Rectal smooth muscle tissue (tissue), 1 donor: ENCODE data around the gene GRID1.

Experiments
- H3K27ac ChIP-seq: one replicate; pipeline ENCODE4 v1.7.0; 2013; ENCODE audit warnings: low read depth, low read length, inconsistent platforms
- H3K27me3 ChIP-seq: one replicate; pipeline ENCODE4 v1.7.0; 2013; ENCODE audit warnings: low read length; ENCODE audit not compliant: control insufficient read depth, insufficient read depth
- H3K36me3 ChIP-seq: one replicate; pipeline ENCODE4 v1.7.0; 2013; ENCODE audit warnings: low read length; ENCODE audit not compliant: control insufficient read depth, insufficient read depth
- H3K4me1 ChIP-seq: one replicate; pipeline ENCODE4 v1.7.0; 2013; ENCODE audit warnings: low read length; ENCODE audit not compliant: control insufficient read depth, insufficient read depth
- H3K4me3 ChIP-seq: one replicate; pipeline ENCODE4 v1.7.0; 2013; ENCODE audit warnings: low read length
- H3K9ac ChIP-seq: one replicate; pipeline ENCODE4 v1.7.0; 2013; ENCODE audit warnings: low read length

Gene GRID1

DNA sequence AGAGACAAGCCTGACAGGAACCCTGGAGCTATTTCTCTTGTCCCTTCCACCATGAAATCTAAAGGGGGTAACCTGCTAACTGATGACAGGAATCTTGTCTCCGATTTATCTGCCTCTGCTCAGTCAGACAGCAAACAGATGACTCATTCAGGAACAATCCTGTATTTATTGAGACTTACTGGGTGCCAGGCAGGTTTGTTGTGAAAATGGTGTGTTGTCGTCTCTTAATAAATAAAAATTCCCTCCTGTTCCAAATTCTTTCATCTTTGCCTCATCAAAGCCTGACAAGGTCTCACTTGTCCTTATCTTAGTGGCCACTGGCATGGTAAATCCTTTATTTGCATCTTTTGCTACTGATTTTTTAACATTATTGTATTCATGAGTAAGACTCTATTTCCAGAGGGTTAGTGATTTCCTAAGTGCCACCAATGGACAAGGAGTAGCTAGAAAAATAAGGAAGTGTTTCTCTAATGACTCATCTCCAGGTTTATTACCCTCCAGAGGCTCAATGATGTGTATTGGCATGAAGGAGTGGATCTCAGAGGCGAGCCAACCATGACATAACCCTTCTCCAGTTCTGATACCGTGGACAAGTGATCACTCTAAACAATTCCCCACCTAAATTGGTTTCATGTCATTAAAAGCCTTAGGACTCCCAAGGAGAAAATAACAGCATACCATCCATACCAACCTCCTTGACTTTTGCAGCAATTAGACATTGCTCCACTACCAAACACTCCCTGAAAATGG, 724.0 kb downstream of the GRID1 start:
- no peak overlapping the region for H3K27ac ChIP-seq
- H3K4me1 ChIP-seq: peaks cover 2% of the 10 kb centered on the region
- H3K36me3 ChIP-seq: no peaks in the 10 kb centered on the region
- H3K27me3 ChIP-seq: no peaks in the 10 kb centered on the region
- H3K9ac ChIP-seq: no peak overlapping the region
- H3K4me3 ChIP-seq: no peak overlapping the region

DNA sequence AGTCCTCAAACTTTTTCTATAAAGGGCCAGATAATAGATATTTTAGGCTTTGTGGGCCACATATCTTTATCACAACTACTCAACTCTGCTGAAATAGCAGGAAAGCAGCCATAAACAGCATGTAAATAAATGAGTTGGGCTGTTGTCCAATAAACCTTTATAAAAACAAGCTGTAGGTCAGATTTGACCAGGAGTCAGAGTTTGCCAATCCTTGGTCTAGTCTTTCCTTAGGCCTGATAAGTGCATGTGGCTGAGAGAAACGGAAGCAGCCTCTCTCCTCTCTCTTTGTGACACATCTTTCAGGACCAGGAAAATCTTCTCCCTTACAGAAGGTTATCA, 724.5 kb downstream of the GRID1 start:
- Histone ChIP-seq H3K27ac (no peak overlapping the region), H3K4me3 (no peak overlapping the region), H3K4me1 (peaks cover 2% of the 10 kb centered on the region), H3K9ac (no peak overlapping the region), H3K36me3 (no peaks in the 10 kb centered on the region), H3K27me3 (no peaks in the 10 kb centered on the region)

DNA sequence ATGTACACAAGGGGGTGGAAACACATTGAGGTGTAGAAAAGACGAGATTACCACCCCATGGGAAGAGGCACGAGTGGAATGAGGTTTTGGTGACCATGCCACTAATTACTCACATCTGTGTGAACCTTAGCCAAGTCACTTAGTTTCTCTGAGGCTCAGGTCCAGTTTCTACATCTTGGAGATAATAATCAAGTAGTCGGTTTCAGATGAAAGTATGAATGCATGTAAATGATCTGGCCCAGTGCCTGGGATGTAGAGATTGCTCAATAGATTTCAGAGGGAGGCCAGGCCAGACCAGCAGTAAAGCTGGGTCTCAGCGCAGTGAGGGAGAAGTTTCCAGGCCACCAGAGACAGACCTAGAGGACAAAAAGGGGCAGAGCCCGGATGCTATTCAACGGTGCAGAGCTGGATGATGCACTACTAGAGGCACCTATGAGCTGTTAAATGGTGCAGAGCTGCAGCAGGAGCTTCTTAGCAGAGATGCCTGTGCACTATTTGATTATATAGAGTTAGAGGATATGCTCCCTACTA, 725.1 kb downstream of the GRID1 start:
- H3K27ac ChIP-seq: no peak overlapping the region
- H3K4me3 ChIP-seq: no peak overlapping the region
- no peaks in the 10 kb centered on the region for H3K36me3 ChIP-seq
- peaks cover 2% of the 10 kb centered on the region for H3K4me1 ChIP-seq
- H3K27me3 ChIP-seq: no peaks in the 10 kb centered on the region
- no peak overlapping the region for H3K9ac ChIP-seq

DNA sequence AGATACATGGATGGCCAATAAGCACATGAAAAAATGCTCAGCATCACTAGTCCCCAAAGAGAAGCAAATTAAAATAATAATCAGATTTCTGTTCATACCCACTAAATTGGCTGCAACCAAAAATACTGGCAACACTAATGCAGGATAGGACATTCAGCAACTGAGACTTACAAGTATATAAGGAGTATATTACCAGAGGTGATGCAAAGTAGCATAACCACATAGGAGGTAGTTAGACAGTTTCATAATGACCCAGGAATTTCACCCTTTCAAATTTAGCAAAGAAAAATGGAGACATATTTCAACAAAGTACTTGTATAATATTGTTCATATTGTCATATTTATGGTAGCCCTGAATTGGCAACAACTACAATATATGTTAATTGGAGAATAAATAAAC, 727.8 kb downstream of the GRID1 start:
- Histone ChIP-seq H3K27me3 (no peaks in the 10 kb centered on the region), H3K9ac (no peak overlapping the region), H3K36me3 (no peaks in the 10 kb centered on the region), H3K4me1 (peaks cover 2% of the 10 kb centered on the region), H3K27ac (no peak overlapping the region), H3K4me3 (no peak overlapping the region)

DNA sequence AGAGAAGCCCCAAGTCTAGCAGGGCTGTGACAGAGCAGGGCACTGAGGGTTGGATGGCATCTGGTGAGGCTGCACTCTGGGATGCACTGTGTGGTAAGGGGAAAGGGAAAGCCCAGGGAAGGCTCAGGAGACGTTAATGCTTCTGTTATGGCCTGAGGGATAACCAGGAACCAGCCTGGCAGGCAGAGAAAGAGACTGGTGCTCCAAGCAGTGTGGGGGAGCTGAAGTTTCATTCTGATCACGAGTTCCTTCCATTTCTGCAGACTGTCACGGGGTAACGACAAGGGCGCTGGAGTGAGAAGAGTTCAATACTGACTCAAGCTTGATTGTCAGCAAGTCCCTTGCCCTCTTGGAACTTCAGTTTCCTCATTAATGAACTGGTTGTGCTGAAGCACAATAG, 730.9 kb downstream of the GRID1 start:
- Histone ChIP-seq H3K27me3 (no peaks in the 10 kb centered on the region), H3K4me1 (no peaks in the 10 kb centered on the region), H3K4me3 (no peak overlapping the region), H3K27ac (no peak overlapping the region), H3K9ac (no peak overlapping the region), H3K36me3 (no peaks in the 10 kb centered on the region)

DNA sequence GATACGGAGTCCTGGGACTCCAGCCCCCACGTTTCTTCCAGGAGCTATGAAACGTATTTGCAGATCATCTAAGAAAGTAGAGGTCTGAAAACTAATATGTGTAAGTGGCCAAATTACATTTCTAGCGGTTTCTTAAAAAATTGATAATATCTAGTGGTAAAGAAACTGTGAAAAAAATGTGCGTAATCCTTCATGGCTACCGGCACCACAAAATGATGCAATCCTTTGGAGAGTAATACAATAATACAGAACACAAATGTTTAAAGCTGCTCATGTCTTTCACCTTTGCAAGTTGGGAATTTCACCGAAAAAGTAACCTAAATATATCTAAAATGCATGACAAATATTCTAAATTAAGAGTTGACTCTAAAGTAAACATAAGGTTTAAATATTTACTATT, 742.1 kb downstream of the GRID1 start:
- Histone ChIP-seq H3K9ac (no peak overlapping the region), H3K36me3 (no peaks in the 10 kb centered on the region), H3K27me3 (no peaks in the 10 kb centered on the region), H3K4me3 (no peak overlapping the region), H3K27ac (no peak overlapping the region), H3K4me1 (no peaks in the 10 kb centered on the region)

DNA sequence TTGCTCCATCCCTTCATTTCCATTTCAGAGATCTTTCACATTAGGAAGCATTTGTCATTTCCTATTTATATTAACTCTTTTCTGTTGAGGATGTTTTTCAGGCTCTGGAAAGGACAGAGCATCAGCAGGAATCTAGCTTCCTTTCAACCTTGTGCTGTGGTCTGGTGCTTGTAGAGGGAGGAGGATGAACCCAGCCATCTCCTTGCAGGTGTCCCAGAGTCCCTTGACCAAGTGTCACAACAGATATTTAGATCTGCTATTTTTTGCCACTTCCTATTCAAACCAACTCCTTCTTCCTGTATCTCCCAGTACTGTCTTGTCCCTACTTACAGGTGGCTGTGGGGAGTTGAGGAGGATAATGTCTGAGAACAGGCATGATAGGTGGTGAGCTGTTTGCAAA, 742.8 kb downstream of the GRID1 start:
- Histone ChIP-seq H3K27ac (no peak overlapping the region), H3K36me3 (no peaks in the 10 kb centered on the region), H3K4me1 (no peaks in the 10 kb centered on the region), H3K4me3 (no peak overlapping the region), H3K27me3 (no peaks in the 10 kb centered on the region), H3K9ac (no peak overlapping the region)

DNA sequence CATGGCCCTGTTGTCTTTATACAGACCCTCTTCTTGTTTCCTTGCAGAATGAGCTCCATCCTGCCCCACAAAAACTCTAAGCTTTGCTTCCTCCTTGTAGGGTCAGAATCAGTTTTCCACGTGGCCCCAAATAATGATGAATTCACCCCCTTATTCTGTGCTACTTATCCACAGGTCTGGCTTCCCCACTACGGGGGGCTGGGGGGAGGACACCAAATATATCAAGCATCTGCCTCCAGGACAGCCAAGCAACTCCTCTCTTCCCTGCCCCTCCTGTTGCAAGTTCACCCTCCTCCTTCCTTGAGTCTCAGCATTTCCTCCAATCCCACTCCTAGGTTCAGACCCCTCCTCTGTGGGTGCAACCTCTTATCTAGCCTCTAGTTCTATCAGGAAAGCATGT, 743.3 kb downstream of the GRID1 start:
- Histone ChIP-seq H3K4me3 (no peak overlapping the region), H3K9ac (no peak overlapping the region), H3K4me1 (no peaks in the 10 kb centered on the region), H3K27ac (no peak overlapping the region), H3K27me3 (no peaks in the 10 kb centered on the region), H3K36me3 (no peaks in the 10 kb centered on the region)

DNA sequence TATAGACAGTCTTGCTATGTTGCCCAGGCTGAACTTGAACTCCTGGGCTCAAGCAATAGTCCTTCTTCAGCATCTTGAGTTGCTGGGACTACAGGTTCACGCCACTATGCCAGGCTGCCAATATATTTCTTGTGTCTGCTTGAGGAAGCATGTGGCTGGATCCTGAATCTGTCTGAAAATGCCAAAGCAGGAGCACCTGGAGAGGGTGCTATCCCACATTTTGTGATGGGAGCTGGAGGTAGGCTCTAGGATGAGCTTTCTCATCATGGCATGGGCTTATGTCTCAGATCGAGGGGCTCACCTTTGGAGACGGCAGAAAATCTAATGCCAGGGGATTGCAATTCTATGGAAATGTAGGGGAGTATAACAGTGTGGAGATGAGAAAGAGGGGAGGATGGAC, 744.2 kb downstream of the GRID1 start:
- Histone ChIP-seq H3K27ac (no peak overlapping the region), H3K4me3 (no peak overlapping the region), H3K9ac (no peak overlapping the region), H3K36me3 (no peaks in the 10 kb centered on the region), H3K27me3 (no peaks in the 10 kb centered on the region), H3K4me1 (no peaks in the 10 kb centered on the region)

DNA sequence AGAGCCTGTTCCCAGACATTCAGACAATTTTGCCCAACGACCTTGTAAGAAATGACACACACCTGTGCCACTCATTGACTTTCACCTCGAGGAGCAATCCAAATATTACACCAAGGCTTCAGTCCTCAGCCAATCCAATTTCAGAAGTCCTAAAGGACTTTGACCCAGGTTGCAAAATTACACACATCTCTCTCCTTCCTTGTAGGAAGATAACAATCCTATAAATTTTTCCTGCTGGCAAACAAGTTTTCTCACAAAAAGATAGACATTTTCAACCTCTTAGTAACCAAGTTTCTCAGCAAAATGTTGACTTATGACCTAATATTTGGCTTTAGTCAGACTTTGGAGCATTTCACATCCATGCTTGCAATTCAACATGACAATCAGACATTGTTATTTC, 745.0 kb downstream of the GRID1 start:
- H3K27me3 ChIP-seq: no peaks in the 10 kb centered on the region
- no peak overlapping the region for H3K27ac ChIP-seq
- H3K9ac ChIP-seq: no peak overlapping the region
- no peaks in the 10 kb centered on the region for H3K36me3 ChIP-seq
- H3K4me3 ChIP-seq: no peak overlapping the region
- H3K4me1 ChIP-seq: no peaks in the 10 kb centered on the region

DNA sequence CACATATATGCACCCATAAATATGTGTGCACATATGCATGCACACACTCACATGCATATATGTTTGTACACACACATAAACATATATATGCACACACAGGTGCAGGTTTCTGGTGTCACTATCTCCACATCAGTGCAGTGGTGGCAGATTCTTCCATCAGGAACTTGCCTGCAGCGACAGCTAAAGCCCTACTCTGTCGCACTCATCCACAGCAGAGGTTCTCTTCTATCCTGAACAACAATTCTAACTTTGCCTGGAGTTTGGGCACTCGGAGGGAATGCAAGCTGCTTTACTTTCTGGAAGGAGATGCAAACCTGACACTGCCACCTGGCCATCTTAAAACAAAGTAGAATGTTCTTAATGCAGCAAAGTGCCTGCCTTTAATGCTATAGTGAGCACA, 745.8 kb downstream of the GRID1 start:
- H3K4me1 ChIP-seq: no peaks in the 10 kb centered on the region
- no peak overlapping the region for H3K4me3 ChIP-seq
- no peak overlapping the region for H3K9ac ChIP-seq
- no peaks in the 10 kb centered on the region for H3K36me3 ChIP-seq
- H3K27ac ChIP-seq: no peak overlapping the region
- H3K27me3 ChIP-seq: no peaks in the 10 kb centered on the region

DNA sequence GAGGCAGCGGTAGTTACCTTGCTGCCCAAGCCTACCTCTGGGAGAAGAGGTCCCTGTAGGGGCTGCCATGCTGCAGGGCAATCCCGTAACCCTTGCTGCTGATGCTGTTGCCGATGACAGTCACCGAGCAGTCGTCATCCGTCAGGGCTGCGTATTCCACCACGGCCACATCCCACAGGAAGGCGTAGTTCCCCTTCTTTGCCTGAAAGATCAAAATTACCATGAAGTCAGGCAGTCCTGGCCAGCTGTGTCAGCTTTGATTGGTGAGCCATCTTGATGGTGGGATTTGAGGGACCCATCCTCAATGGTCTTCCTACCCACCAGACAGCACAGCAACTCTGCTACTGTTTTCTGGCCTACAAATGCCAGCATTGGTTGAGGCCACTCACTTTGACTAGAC, 746.8 kb downstream of the GRID1 start:
- no peaks in the 10 kb centered on the region for H3K36me3 ChIP-seq
- H3K4me1 ChIP-seq: no peaks in the 10 kb centered on the region
- H3K27ac ChIP-seq: no peak overlapping the region
- H3K27me3 ChIP-seq: no peaks in the 10 kb centered on the region
- H3K4me3 ChIP-seq: no peak overlapping the region
- no peak overlapping the region for H3K9ac ChIP-seq

DNA sequence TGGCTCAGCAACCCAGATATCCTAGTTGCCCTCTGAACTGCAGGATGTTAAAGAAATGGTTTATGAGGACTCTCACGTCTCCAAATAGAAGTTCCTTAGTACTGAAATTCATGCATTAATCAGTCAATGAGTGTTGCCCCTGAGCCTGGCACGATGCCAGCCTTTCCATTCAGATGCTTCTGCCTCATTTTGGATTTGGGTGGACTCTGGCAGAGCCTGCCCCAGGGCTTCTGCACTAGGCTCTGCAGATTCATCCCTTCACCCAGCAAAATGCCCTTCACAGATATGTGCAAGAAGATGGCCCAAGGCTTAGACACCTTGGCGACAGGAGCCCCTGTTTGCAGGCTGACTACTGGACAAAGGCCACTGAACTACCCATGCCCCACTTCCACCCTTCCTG, 747.8 kb downstream of the GRID1 start:
- no peak overlapping the region for H3K27ac ChIP-seq
- H3K4me3 ChIP-seq: no peak overlapping the region
- H3K4me1 ChIP-seq: no peaks in the 10 kb centered on the region
- H3K36me3 ChIP-seq: no peaks in the 10 kb centered on the region
- H3K9ac ChIP-seq: no peak overlapping the region
- H3K27me3 ChIP-seq: no peaks in the 10 kb centered on the region
